Osteoblast (primary cell): ENCODE results near the gene FOLR3. TPM values are rescaled to one million over a fixed set of nuclear protein-coding genes. Genes with fewer than 3 reads are reported as not detected.
"Not testable (repeated sequence)": the region's sequence is repeated elsewhere in the genome, so short reads cannot be mapped to it uniquely, and the experiment has no call there.

Source experiments
- DNase-seq: peaks from one replicate; pipeline ENCODE4 v3.0.0; 2011; ENCODE audit warnings: low spot score, mixed read lengths; ENCODE audit not compliant: insufficient read length; ENCODE audit errors: missing footprints
- H2AFZ ChIP-seq: 2 replicates; pipeline ENCODE4 v1.6.0; 2011; ENCODE audit warnings: mild to moderate bottlenecking, low read length
- H3K27ac ChIP-seq: 2 replicates; pipeline ENCODE4 v1.5.1; 2011; ENCODE audit warnings: mild to moderate bottlenecking, low read depth, low read length, moderate library complexity
- H3K27me3 ChIP-seq: 2 replicates; pipeline ENCODE4 v1.6.0; 2012; ENCODE audit warnings: mild to moderate bottlenecking, control low read depth, inconsistent platforms, low read length, moderate library complexity; ENCODE audit not compliant: insufficient read depth
- H3K36me3 ChIP-seq: 2 replicates; pipeline ENCODE4 v1.5.1; 2011; ENCODE audit warnings: mild to moderate bottlenecking, low read length, control low read depth, moderate library complexity; ENCODE audit not compliant: insufficient read depth
- H3K4me1 ChIP-seq: 2 replicates; pipeline ENCODE4 v1.5.1; 2011; ENCODE audit warnings: mild to moderate bottlenecking, low read length, control low read depth, moderate library complexity; ENCODE audit not compliant: insufficient read depth
- H3K4me2 ChIP-seq: 2 replicates; pipeline ENCODE4 v1.6.0; 2011; ENCODE audit warnings: mild to moderate bottlenecking, low read length; ENCODE audit not compliant: insufficient read depth
- H3K4me3 ChIP-seq: fragments of 200-600 bp; sonication (generic); 3 replicates; pipeline ENCODE4 v1.5.1; 2012; ENCODE audit warnings: mild to moderate bottlenecking, low read length, inconsistent platforms; ENCODE audit not compliant: insufficient read depth
- H3K79me2 ChIP-seq: 2 replicates; pipeline ENCODE4 v1.6.0; 2012; ENCODE audit warnings: mild to moderate bottlenecking, low read length, control low read depth, inconsistent platforms; ENCODE audit not compliant: insufficient read depth
- H3K9me3 ChIP-seq: 2 replicates; pipeline ENCODE4 v1.5.1; 2011; ENCODE audit warnings: low read depth, low read length, control low read depth
- H4K20me1 ChIP-seq: 2 replicates; pipeline ENCODE4 v1.6.0; 2012; ENCODE audit warnings: mild to moderate bottlenecking, low read length, control low read depth; ENCODE audit not compliant: insufficient read depth
- total RNA-seq: library from RNA; depleted of rRNA; stranded (reverse); fragments of >200 nt; gene quantifications from 2 replicates; pipeline ENCODE4 v1.2.3, GENCODE V29; 2012
- TF ChIP-seq, protein P1 (sequence below): IDR thresholded peaks from 2 replicates; pipeline ENCODE4 v1.5.1; 2011; ENCODE audit warnings: mild to moderate bottlenecking, low read depth, low read length, moderate library complexity; ENCODE audit errors: extremely low read depth

The FOLR3 gene
- total RNA-seq, 1 donor: 1.1 TPM

DNA sequence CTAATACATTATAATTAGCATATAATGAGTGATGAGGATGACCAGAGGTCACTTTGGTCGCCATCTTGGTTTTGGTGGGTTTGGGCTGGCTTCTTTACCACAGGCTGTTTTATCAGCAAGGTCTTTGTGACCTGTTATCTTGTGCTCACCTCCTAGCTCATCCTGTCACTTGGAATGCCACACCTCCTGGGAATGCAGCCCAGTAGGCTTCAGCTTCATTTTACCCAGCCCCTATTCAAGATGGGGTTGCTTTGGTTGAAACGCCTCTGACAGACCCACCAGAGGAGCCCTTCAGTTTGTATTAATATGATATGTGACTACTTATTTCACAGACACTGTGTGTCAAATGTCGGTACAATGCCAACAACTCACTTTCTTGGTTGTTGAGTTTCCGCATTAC is 20.2 kb downstream of the FOLR3 start:
- no peak overlapping the region for H3K27ac ChIP-seq
- H4K20me1 ChIP-seq: no peaks in the 10 kb centered on the region
- H3K4me1 ChIP-seq: no peaks in the 10 kb centered on the region
- H3K79me2 ChIP-seq: no peaks in the 10 kb centered on the region
- no peaks in the 10 kb centered on the region for H3K36me3 ChIP-seq
- TF ChIP-seq, protein P1, sequence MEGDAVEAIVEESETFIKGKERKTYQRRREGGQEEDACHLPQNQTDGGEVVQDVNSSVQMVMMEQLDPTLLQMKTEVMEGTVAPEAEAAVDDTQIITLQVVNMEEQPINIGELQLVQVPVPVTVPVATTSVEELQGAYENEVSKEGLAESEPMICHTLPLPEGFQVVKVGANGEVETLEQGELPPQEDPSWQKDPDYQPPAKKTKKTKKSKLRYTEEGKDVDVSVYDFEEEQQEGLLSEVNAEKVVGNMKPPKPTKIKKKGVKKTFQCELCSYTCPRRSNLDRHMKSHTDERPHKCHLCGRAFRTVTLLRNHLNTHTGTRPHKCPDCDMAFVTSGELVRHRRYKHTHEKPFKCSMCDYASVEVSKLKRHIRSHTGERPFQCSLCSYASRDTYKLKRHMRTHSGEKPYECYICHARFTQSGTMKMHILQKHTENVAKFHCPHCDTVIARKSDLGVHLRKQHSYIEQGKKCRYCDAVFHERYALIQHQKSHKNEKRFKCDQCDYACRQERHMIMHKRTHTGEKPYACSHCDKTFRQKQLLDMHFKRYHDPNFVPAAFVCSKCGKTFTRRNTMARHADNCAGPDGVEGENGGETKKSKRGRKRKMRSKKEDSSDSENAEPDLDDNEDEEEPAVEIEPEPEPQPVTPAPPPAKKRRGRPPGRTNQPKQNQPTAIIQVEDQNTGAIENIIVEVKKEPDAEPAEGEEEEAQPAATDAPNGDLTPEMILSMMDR: no peak
- DNase-seq: no peak
- peaks cover 7% of the 10 kb centered on the region for H3K27me3 ChIP-seq
- no peaks in the 10 kb centered on the region for H3K9me3 ChIP-seq
- H3K4me2 ChIP-seq: no peak overlapping the region
- H3K4me3 ChIP-seq: no peak overlapping the region
- H2AFZ ChIP-seq: no peak overlapping the region

GRCh38 chr11:72157131-72157530 is 21.6 kb downstream of the FOLR3 start:
- no peak for DNase-seq
- TF ChIP-seq, protein P1: no peak

DNA sequence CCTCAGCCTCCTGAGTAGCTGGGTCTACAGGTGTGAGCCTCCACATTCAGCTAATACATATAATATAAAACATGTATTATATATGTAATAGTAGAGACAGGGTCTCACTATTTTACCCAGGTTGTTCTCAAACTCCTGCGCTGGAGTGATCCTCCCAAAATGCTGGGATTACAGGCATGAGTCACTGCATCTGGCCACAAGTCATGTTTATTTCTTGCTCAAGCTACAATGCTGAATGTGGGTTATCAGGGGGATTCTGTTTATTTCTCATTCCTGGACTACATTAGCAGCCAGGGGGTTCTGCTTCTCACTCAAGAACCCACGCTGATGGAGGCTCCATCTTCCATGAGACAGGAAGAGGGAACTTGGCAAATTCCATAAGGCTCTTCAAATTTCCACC is 24.8 kb downstream of the FOLR3 start:
- Histone ChIP-seq H3K27ac (no peak overlapping the region), H3K27me3 (peaks cover 11% of the 10 kb centered on the region), H3K4me3 (no peak overlapping the region), H3K4me1 (no peaks in the 10 kb centered on the region), H3K9me3 (no peaks in the 10 kb centered on the region), H3K4me2 (no peak overlapping the region), H3K36me3 (no peaks in the 10 kb centered on the region), H3K79me2 (no peaks in the 10 kb centered on the region), H2AFZ (no peak overlapping the region), H4K20me1 (no peaks in the 10 kb centered on the region)
- TF ChIP-seq, protein P1: no peak
- no peak for DNase-seq

More at GRCh38 chr11:72157131-72157530, 21.6 kb downstream of the FOLR3 start:
- H3K9me3 ChIP-seq: no peaks in the 10 kb centered on the region
- no peak overlapping the region for H2AFZ ChIP-seq
- H3K27ac ChIP-seq: no peak overlapping the region
- H3K79me2 ChIP-seq: no peaks in the 10 kb centered on the region
- H3K4me3 ChIP-seq: no peak overlapping the region
- H3K27me3 ChIP-seq: peaks cover 7% of the 10 kb centered on the region
- no peak overlapping the region for H3K4me2 ChIP-seq
- no peaks in the 10 kb centered on the region for H3K4me1 ChIP-seq
- H4K20me1 ChIP-seq: no peaks in the 10 kb centered on the region
- H3K36me3 ChIP-seq: no peaks in the 10 kb centered on the region

- Histone ChIP-seq H3K79me2 (no peaks in the 10 kb centered on the region), H3K4me1 (no peaks in the 10 kb centered on the region), H4K20me1 (no peaks in the 10 kb centered on the region), H3K4me2 (peak overlapping the region; percentile 60), H3K36me3 (no peaks in the 10 kb centered on the region), H3K27ac (no peak overlapping the region), H3K4me3 (peak overlapping the region; percentile 43), H3K9me3 (no peaks in the 10 kb centered on the region), H3K27me3 (peaks cover 17% of the 10 kb centered on the region), H2AFZ (peak overlapping the region; percentile 75)
- TF ChIP-seq, protein P1: no peak
- no peak for DNase-seq
Observed at GRCh38 chr11:72162891-72163492, 27.5 kb downstream of the FOLR3 start.

DNA sequence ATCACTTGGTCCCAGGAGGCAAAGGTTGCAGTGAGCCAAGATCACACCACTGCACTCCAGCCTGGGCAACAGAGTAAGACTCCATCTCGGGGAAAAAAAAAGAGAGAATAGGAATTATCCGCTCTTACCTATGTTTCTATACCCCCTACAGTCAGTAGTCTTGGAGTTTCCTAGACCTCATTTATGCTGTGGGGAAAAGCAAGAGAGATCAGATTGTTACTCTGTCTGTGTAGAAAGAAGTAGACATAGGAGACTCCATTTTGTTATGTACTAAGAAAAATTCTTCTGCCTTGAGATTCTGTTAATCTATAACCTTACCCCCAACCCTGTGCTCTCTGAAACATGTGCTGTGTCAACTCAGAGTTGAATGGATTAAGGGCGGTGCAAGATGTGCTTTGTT is 28.7 kb downstream of the FOLR3 start:
- not testable (repeated sequence) for H3K9me3 ChIP-seq, H4K20me1 ChIP-seq, DNase-seq, H3K36me3 ChIP-seq, H2AFZ ChIP-seq, H3K4me1 ChIP-seq, H3K4me3 ChIP-seq, H3K27ac ChIP-seq, H3K79me2 ChIP-seq, H3K4me2 ChIP-seq
- peaks cover 12% of the 10 kb centered on the region for H3K27me3 ChIP-seq

- not testable (repeated sequence) for H3K27ac ChIP-seq, H3K27me3 ChIP-seq, H3K36me3 ChIP-seq, H3K4me1 ChIP-seq, H3K4me3 ChIP-seq, H3K4me2 ChIP-seq, H3K9me3 ChIP-seq, H3K79me2 ChIP-seq, DNase-seq, H2AFZ ChIP-seq, H4K20me1 ChIP-seq
Observed at GRCh38 chr11:72169046-72169555, 33.6 kb downstream of the FOLR3 start.
